SU-DHL-6 (cell line): ENCODE measurements around the gene MYOM3.
"Not testable (repeated sequence)": the region's sequence is repeated elsewhere in the genome, so short reads cannot be mapped to it uniquely, and the experiment has no call there.

Experiments
- H2AFZ ChIP-seq: fragments of 200-600 bp; sonication (generic); 2 replicates; pipeline ENCODE4 v1.6.1; 2014; ENCODE audit warnings: low read depth, mild to moderate bottlenecking, moderate library complexity, mixed read lengths, antibody characterized with exemption, low read length; ENCODE audit not compliant: severe bottlenecking
- H3F3A ChIP-seq: fragments of 200-600 bp; shearing (Covaris generic); 2 replicates; pipeline ENCODE4 v1.6.0; 2016; ENCODE audit warnings: antibody characterized with exemption, mild to moderate bottlenecking; ENCODE audit not compliant: insufficient read depth
- H3K27ac ChIP-seq: fragments of 200-600 bp; sonication (generic); 2 replicates; pipeline ENCODE4 v1.5.1; 2016; ENCODE audit warnings: low read depth, mild to moderate bottlenecking, low read length, moderate library complexity, mixed read lengths
- H3K27me3 ChIP-seq: fragments of 200-600 bp; sonication (generic), shearing (Covaris generic); 2 replicates; pipeline ENCODE4 v1.6.0; 2014; ENCODE audit warnings: mild to moderate bottlenecking, low read length
- H3K36me3 ChIP-seq: fragments of 200-600 bp; sonication (generic); 2 replicates; pipeline ENCODE4 v1.6.1; 2014; ENCODE audit warnings: mild to moderate bottlenecking, low read length, mixed read lengths
- H3K4me2 ChIP-seq: fragments of 300-600, 200-600 bp; shearing (Covaris generic), sonication (generic); 2 replicates; pipeline ENCODE4 v1.6.0; 2014; ENCODE audit warnings: low read length, low read depth, mild to moderate bottlenecking; ENCODE audit not compliant: poor library complexity, severe bottlenecking
- H3K4me3 ChIP-seq: fragments of 200-600 bp; sonication (generic); 2 replicates; pipeline ENCODE4 v1.5.1; 2014; ENCODE audit warnings: antibody characterized with exemption, low read length, mild to moderate bottlenecking, mixed read lengths; ENCODE audit not compliant: insufficient read depth, poor library complexity, severe bottlenecking
- H3K79me2 ChIP-seq: fragments of 200-600 bp; sonication (generic); 2 replicates; pipeline ENCODE4 v1.6.1; 2014; ENCODE audit warnings: mild to moderate bottlenecking, low read length, moderate library complexity; ENCODE audit not compliant: insufficient read depth
- H3K9ac ChIP-seq: fragments of 200-600 bp; sonication (generic); 2 replicates; pipeline ENCODE4 v1.7.0; 2014; ENCODE audit warnings: mild to moderate bottlenecking, low read length
- H3K9me2 ChIP-seq: fragments of 200-600 bp; sonication (generic); replicated peaks from 2 replicates; pipeline ENCODE4 v1.6.1; 2014; ENCODE audit warnings: low read length; ENCODE audit not compliant: insufficient read depth
- H3K9me3 ChIP-seq: fragments of 200-600 bp; sonication (generic); 2 replicates; pipeline ENCODE4 v1.6.1; 2014; ENCODE audit warnings: low read length, mixed read lengths; ENCODE audit not compliant: insufficient read depth
- H4K20me1 ChIP-seq: fragments of 200-600 bp; sonication (generic); 2 replicates; pipeline ENCODE4 v1.6.1; 2014; ENCODE audit warnings: low read depth, mild to moderate bottlenecking, antibody characterized with exemption, low read length, moderate library complexity, mixed read lengths
- CTCF ChIP-seq: fragments of 200-600 bp; sonication (generic); IDR thresholded peaks from one replicate; pipeline ENCODE4 v1.5.1; 2017; ENCODE audit warnings: antibody characterized with exemption, mild to moderate bottlenecking, low read length, moderate library complexity; ENCODE audit not compliant: insufficient read depth, poor library complexity, severe bottlenecking
- EZH2phosphoT487 ChIP-seq: fragments of 200-600 bp; sonication (generic), shearing (Covaris generic); conservative IDR thresholded peaks from 2 replicates; pipeline ENCODE4 v1.6.1; 2018; ENCODE audit warnings: mild to moderate bottlenecking, antibody characterized with exemption, low read length, moderate library complexity, mixed read lengths

MYOM3 gene

GRCh38 chr1:24045771-24046170 is 66.2 kb downstream of the MYOM3 start:
- no peak overlapping the region for H3K27ac ChIP-seq
- H3K4me3 ChIP-seq, result no peak overlapping the region
- TF ChIP-seq CTCF (no peak), EZH2phosphoT487 (no peak)

GRCh38 chr1:24044672-24045071 is 67.3 kb downstream of the MYOM3 start:
- not testable (repeated sequence) for H3K9ac ChIP-seq, H3K9me2 ChIP-seq, H3F3A ChIP-seq, H3K36me3 ChIP-seq, H3K4me2 ChIP-seq, H2AFZ ChIP-seq, H3K4me3 ChIP-seq, H4K20me1 ChIP-seq, H3K79me2 ChIP-seq, H3K27ac ChIP-seq, H3K27me3 ChIP-seq, H3K9me3 ChIP-seq

More at GRCh38 chr1:24045771-24046170, 66.2 kb downstream of the MYOM3 start:
- H3K27me3 ChIP-seq, result no peaks in the 10 kb centered on the region
- no peaks in the 10 kb centered on the region for H3K36me3 ChIP-seq
- no peak overlapping the region for H3K9ac ChIP-seq
- H3K79me2 ChIP-seq, result no peaks in the 10 kb centered on the region
- H3F3A ChIP-seq, result no peaks in the 10 kb centered on the region
- no peak overlapping the region for H2AFZ ChIP-seq
- H3K9me3 ChIP-seq, result no peaks in the 10 kb centered on the region
- H3K4me2 ChIP-seq, result no peak overlapping the region
- H4K20me1 ChIP-seq, result no peaks in the 10 kb centered on the region
- no peaks in the 10 kb centered on the region for H3K9me2 ChIP-seq

DNA sequence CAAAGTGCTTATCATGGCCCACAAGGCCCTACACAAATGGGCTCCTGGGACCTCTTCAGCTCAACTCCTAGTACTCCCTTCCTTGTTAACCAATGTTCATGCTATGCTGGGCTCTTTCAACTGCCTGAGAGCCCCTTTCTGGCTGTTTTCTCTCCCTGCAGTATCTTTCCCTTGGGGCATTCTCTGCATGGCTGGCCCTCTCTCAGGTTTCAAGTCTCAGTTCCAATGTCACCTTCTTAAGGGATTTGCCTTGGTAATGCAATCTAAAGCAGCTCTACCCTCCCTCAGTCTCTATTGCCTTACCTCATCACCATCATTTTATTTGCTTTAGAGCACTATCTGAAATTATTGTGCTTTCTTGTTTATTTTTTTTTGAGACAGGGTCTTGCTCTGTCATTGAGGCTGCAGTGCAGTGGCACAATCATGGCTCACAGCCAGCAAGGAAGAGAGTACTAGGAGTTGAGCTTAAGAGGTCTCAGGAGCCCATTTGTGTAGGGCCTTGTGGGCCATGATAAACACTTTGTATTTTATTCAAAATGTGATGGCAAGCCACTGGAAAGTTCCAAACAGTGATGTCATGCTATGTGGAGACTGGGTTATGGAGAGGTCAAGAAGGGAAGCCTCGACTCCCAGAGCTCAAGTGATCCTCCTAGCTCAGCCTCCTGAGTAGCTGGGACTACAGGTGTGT is 68.4 kb downstream of the MYOM3 start:
- H3K4me3 ChIP-seq, result no peak overlapping the region
- no peaks in the 10 kb centered on the region for H3K27me3 ChIP-seq
- no peaks in the 10 kb centered on the region for H3K9me2 ChIP-seq
- H3K9me3 ChIP-seq, result no peaks in the 10 kb centered on the region
- H4K20me1 ChIP-seq, result no peaks in the 10 kb centered on the region
- H3K79me2 ChIP-seq, result no peaks in the 10 kb centered on the region
- no peaks in the 10 kb centered on the region for H3K36me3 ChIP-seq
- no peak for TF ChIP-seq CTCF
- no peak for TF ChIP-seq EZH2phosphoT487
- no peak overlapping the region for H3K9ac ChIP-seq
- H3F3A ChIP-seq, result no peaks in the 10 kb centered on the region
- no peak overlapping the region for H3K27ac ChIP-seq
- H3K4me2 ChIP-seq, result no peak overlapping the region
- H2AFZ ChIP-seq, result no peak overlapping the region

- TF ChIP-seq EZH2phosphoT487 (no peak), CTCF (no peak)
- H3K9me2 ChIP-seq, result no peaks in the 10 kb centered on the region
- H4K20me1 ChIP-seq, result no peaks in the 10 kb centered on the region
- H2AFZ ChIP-seq, result no peak overlapping the region
- no peaks in the 10 kb centered on the region for H3F3A ChIP-seq
- H3K79me2 ChIP-seq, result no peaks in the 10 kb centered on the region
- no peaks in the 10 kb centered on the region for H3K27me3 ChIP-seq
- H3K36me3 ChIP-seq, result no peaks in the 10 kb centered on the region
- H3K4me2 ChIP-seq, result no peak overlapping the region
- H3K9ac ChIP-seq, result no peak overlapping the region
- H3K27ac ChIP-seq, result no peak overlapping the region
- no peak overlapping the region for H3K4me3 ChIP-seq
- no peaks in the 10 kb centered on the region for H3K9me3 ChIP-seq
Observed at GRCh38 chr1:24042315-24042714, 69.6 kb downstream of the MYOM3 start.
